Gastroesophageal sphincter (tissue), 4 donors: ENCODE data around the gene DEDD2. TPM values are rescaled to one million over a fixed set of nuclear protein-coding genes. Genes with fewer than 3 reads are reported as not detected.

Experiments
- ATAC-seq: fragments of 150-250 bp; one replicate; pipeline ENCODE4 v1.9.1; 2016; ENCODE audit warnings: mild to moderate bottlenecking, moderate library complexity
- H3K27ac ChIP-seq, 4 donors: fragments of 200-600 bp; sonication (generic) in 3 of 4; 1 replicate in 3 of 4; 2 replicates in 1 of 4; pipeline ENCODE4 v1.5.1; 2016 to 2019
- H3K27me3 ChIP-seq: fragments of 200-600 bp; sonication (generic); one replicate; pipeline ENCODE4 v1.5.1; 2019
- H3K36me3 ChIP-seq, 2 donors: fragments of 200-600 bp; sonication (generic); one replicate each; pipeline ENCODE4 v1.5.1; 2019; ENCODE audit warnings: control low read depth in 1 of 2
- H3K4me1 ChIP-seq, 3 donors: fragments of 200-600 bp; sonication (generic); 1 replicate in 2 of 3; 2 replicates in 1 of 3; pipeline ENCODE4 v1.5.1; 2016 to 2019; ENCODE audit warnings: control low read depth in 2 of 3
- H3K4me3 ChIP-seq, 2 donors: fragments of 200-600 bp; sonication (generic); one replicate each; pipeline ENCODE4 v1.5.1; 2019; ENCODE audit warnings: mild to moderate bottlenecking in 1 of 2, moderate library complexity in 1 of 2
- H3K9me3 ChIP-seq, 3 donors: fragments of 200-600 bp; sonication (generic); one replicate each; pipeline ENCODE4 v1.5.1; 2017 to 2019; ENCODE audit warnings: control low read depth in 2 of 3
- EP300 ChIP-seq: sonication (generic); formaldehyde crosslinking; IDR thresholded peaks from one replicate; pipeline ENCODE4 v1.6.1; 2017; ENCODE audit warnings: antibody characterized with exemption, mild to moderate bottlenecking
- POLR2A ChIP-seq, 2 donors: fragments of 450-650 bp; IDR thresholded peaks; one replicate each; pipeline ENCODE4 v1.6.1; 2017; ENCODE audit warnings: antibody characterized with exemption in 2 of 2, mild to moderate bottlenecking in 2 of 2, moderate library complexity in 1 of 2
- POLR2AphosphoS5 ChIP-seq: sonication (generic); formaldehyde crosslinking; IDR thresholded peaks from one replicate; pipeline ENCODE4 v1.6.1; 2017; ENCODE audit warnings: antibody characterized with exemption
- WGBS, 2 donors: methylation state at CpG; one replicate each; pipeline ENCODE4 v1.1.5; 2018; ENCODE audit warnings: low coverage in 1 of 2; 5-methylcytosine and 5-hydroxymethylcytosine counted together
- total RNA-seq, 4 donors: library from RNA; depleted of rRNA; stranded (reverse); fragments of >200 nt; gene quantifications; one replicate each; pipeline ENCODE4 v1.1.0, GENCODE V29; 2016
- TF ChIP-seq, protein P1 (sequence below), 4 experiments: fragments of 200-600 bp in 2 of 4; fragments of 450-650 bp in 2 of 4; sonication (generic) in 1 of 4; IDR thresholded peaks; one replicate each; pipeline ENCODE4 v1.5.1; 2017 to 2019; ENCODE audit warnings: antibody characterized with exemption in 4 of 4, mild to moderate bottlenecking in 2 of 4, moderate library complexity in 2 of 4

Gene DEDD2
- total RNA-seq, 4 donors from 2014 or later = 31.1 to 39.3 (median 33.4) TPM

DNA sequence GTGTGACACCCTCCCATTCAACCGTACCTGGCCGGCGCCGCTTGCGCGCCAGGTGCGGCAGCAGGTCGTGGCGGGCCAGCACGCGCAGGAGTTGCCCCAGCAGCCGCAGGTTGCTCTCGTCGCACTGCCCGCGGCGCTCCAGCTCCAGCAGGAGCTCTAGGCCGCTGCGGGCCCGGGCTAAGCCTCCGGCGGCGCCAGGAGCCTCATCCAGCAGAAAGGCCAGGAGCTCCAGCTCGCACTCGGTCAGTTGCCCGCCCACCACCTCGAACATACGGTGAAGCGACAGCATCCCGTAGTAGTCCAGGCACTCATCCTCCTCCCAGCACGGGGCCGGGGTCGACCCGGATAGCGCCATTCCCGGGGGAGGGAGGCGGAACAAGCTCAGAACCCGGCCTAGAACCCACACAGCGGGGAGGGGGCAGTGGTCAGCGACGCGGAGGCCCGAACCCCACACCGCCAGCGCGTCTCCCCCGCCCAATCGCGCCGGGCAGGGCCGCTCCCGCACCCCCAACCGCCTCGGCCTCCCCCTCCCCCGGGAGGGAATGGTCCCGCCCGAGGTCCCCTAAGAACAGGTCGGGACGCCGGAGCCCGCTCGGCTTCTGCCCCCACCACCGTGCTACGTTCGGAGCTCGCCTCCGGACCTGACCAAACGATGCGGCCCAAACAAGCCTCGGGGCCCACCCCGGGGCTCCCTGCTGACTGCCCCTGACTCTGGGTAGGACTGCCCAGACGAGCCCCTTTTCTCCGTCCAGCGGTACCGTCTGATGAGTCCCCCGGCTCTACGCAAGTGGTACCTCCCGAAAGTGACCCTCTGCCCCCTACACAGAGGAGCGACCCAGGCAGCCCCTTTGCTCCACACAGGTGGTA lies 591 bp downstream of the DEDD2 start:
- peaks cover 0 to 80% (median 23%) of the 10 kb centered on the region in 3 donors for H3K4me1 ChIP-seq
- H3K27me3 ChIP-seq = no peaks in the 10 kb centered on the region
- H3K4me3 ChIP-seq = peak overlapping the region; percentile 61 to 68
- H3K36me3 ChIP-seq = peaks cover 0 to 35% of the 10 kb centered on the region in 2 donors
- 0 to 20% methylated on average over 1 to 2 of the region's 79 CpGs for WGBS, 2 donors
- H3K9me3 ChIP-seq = no peaks in the 10 kb centered on the region
- peak; percentile 6 for ATAC-seq
- TF ChIP-seq POLR2AphosphoS5 = no peak
- no peak for TF ChIP-seq EP300
- TF ChIP-seq POLR2A (IDR thresholded peaks at IDR 0.05) = no peak
- TF ChIP-seq, protein P1, sequence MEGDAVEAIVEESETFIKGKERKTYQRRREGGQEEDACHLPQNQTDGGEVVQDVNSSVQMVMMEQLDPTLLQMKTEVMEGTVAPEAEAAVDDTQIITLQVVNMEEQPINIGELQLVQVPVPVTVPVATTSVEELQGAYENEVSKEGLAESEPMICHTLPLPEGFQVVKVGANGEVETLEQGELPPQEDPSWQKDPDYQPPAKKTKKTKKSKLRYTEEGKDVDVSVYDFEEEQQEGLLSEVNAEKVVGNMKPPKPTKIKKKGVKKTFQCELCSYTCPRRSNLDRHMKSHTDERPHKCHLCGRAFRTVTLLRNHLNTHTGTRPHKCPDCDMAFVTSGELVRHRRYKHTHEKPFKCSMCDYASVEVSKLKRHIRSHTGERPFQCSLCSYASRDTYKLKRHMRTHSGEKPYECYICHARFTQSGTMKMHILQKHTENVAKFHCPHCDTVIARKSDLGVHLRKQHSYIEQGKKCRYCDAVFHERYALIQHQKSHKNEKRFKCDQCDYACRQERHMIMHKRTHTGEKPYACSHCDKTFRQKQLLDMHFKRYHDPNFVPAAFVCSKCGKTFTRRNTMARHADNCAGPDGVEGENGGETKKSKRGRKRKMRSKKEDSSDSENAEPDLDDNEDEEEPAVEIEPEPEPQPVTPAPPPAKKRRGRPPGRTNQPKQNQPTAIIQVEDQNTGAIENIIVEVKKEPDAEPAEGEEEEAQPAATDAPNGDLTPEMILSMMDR (IDR thresholded peaks at IDR 0.05) = no peak
- peak overlapping the region; percentile 39 to 92 (median 84) for H3K27ac ChIP-seq

DNA sequence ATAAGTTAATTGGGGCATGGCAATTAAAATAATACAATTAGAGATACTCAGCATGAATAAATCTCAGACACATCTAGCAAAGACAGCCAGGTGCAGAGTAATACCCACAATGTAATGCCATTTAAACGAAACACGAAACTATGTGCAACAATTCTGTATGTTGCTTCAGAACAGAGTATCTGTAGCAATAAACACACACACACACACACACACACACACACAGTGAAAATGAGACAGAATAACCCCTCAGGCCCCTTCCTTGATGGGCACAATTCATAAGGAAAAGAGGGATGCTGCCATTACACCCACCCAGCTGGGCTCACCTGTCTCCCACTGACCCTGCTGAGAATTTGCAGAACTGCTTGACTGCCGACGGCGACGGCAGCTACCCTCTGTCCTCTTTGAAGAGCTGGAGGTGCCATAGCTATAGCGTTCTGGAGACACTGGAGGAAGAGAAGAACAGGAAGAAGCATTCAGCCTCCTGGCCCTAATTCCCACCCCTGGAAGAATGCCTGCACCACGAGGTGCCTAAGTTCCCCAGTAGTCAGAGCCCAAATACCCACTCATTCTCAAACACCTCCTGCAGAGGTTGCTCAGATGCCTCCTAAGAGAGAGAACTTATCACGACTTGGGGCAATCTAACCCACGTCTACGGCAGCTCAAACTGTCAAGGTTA lies 2.5 kb downstream of the DEDD2 start:
- peaks cover 0 to 65% (median 15%) of the 10 kb centered on the region in 3 donors for H3K4me1 ChIP-seq
- no peak for ATAC-seq
- WGBS, 2 donors = 66 to 77% methylated on average over 4 to 7 of the region's 11 CpGs

DNA sequence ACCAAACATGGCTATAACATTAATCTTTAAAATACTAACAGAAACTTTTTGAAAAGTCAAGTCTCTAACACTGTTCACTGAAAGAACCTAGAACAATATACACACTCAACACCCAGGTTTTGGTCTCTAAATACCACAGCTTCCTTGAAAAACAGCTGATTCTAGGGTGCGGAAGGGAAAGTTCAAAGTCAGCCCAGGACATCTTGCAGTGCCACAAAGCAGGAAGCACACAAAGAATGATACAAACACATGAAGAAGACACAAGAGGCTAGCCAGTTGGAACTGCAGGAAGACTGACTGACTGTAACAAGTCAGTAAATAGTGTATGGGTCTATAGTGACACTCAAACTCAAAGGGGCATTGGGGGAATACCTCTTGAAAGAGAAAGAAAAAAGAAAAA lies 4.6 kb downstream of the DEDD2 start:
- Histone ChIP-seq H3K4me3 (no peak overlapping the region), H3K4me1 (peaks cover 0 to 46% (median 11%) of the 10 kb centered on the region in 3 donors), H3K36me3 (peaks cover 0 to 75% of the 10 kb centered on the region in 2 donors), H3K27ac (no peak overlapping the region), H3K9me3 (no peaks in the 10 kb centered on the region), H3K27me3 (no peaks in the 10 kb centered on the region)
- TF ChIP-seq POLR2AphosphoS5 (no peak), POLR2A (IDR thresholded peaks at IDR 0.05) (no peak), EP300 (no peak)
- TF ChIP-seq, protein P1 (IDR thresholded peaks at IDR 0.05) = no peak
- ATAC-seq = no peak
- WGBS, 2 donors = 89 to 100% methylated on average over 1 of the region's 1 CpG

More for the DNA sequence above, 2.5 kb downstream of the DEDD2 start:
- TF ChIP-seq EP300 = no peak
- TF ChIP-seq POLR2AphosphoS5 = no peak
- TF ChIP-seq, protein P1 (IDR thresholded peaks at IDR 0.05) = no peak
- TF ChIP-seq POLR2A (IDR thresholded peaks at IDR 0.05) = no peak
- Histone ChIP-seq H3K27me3 (no peaks in the 10 kb centered on the region), H3K36me3 (peaks cover 0 to 55% of the 10 kb centered on the region in 2 donors), H3K4me3 (no peak overlapping the region), H3K27ac (no peak overlapping the region), H3K9me3 (no peaks in the 10 kb centered on the region)

GRCh38 chr19:42208612-42209011 lies 8.9 kb downstream of the DEDD2 start:
- H3K9me3 ChIP-seq = no peaks in the 10 kb centered on the region
- no peak for TF ChIP-seq POLR2A (IDR thresholded peaks at IDR 0.05)
- TF ChIP-seq POLR2AphosphoS5 = no peak
- 93 to 100% methylated on average over 3 of the region's 11 CpGs for whole genome bisulfite sequencing, 2 donors
- ATAC-seq = no peak
- H3K36me3 ChIP-seq = peaks cover 0 to 100% of the 10 kb centered on the region in 2 donors
- H3K27me3 ChIP-seq = no peaks in the 10 kb centered on the region
- H3K4me1 ChIP-seq = peaks cover 0 to 10% (median 0%) of the 10 kb centered on the region in 3 donors
- no peak overlapping the region for H3K4me3 ChIP-seq
- H3K27ac ChIP-seq = no peak overlapping the region

DNA sequence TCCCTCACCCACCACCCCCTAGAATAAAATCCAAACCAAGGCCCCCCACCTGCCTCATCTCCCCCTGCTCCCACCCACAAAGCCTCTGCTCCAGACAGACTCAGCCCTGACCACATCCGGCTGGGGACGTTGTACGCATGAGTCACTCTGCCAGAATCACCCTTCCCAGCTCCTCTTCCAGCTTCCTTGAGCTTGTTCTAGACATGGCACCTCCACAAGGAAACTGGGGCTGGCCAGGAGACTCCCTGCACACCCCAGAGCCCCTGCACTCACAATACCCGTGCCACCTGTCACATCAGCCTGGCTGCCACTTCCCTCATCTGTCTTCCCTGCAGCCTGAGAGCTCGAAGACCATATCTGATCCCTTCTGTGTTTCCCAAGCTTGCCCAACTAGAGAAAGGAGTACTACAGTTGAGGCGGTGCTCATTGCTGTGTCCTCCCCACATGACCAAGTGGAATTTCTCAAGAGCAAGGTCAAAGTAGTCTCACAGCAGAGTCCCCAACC lies 9.7 kb downstream of the DEDD2 start:
- ATAC-seq = no peak
- Histone ChIP-seq H3K27ac (no peak overlapping the region), H3K4me1 (peaks cover 0 to 2% (median 0%) of the 10 kb centered on the region in 3 donors), H3K9me3 (no peaks in the 10 kb centered on the region), H3K27me3 (no peaks in the 10 kb centered on the region), H3K36me3 (peaks cover 0 to 100% of the 10 kb centered on the region in 2 donors), H3K4me3 (no peak overlapping the region)
- TF ChIP-seq, protein P1 (IDR thresholded peaks at IDR 0.05) = no peak
- TF ChIP-seq EP300 = no peak
- 72% methylated on average over 5 of the region's 6 CpGs; no CpG with 5 or more reads in 1 of the 2 donors for WGBS, 2 donors
